NCI-H146 (cell line): ENCODE measurements around the gene STRIP1.
"Not testable (repeated sequence)": the region's sequence is repeated elsewhere in the genome, so short reads cannot be mapped to it uniquely, and the experiment has no call there.

Source experiments
- DNase-seq: peaks from one replicate; lab custom pipeline; 2025; lab: John Stamatoyannopoulos, UW

STRIP1 gene

GRCh38 chr1:110070282-110070669 lies 35.9 kb downstream of the STRIP1 start:
- DNase-seq = no peak

DNA sequence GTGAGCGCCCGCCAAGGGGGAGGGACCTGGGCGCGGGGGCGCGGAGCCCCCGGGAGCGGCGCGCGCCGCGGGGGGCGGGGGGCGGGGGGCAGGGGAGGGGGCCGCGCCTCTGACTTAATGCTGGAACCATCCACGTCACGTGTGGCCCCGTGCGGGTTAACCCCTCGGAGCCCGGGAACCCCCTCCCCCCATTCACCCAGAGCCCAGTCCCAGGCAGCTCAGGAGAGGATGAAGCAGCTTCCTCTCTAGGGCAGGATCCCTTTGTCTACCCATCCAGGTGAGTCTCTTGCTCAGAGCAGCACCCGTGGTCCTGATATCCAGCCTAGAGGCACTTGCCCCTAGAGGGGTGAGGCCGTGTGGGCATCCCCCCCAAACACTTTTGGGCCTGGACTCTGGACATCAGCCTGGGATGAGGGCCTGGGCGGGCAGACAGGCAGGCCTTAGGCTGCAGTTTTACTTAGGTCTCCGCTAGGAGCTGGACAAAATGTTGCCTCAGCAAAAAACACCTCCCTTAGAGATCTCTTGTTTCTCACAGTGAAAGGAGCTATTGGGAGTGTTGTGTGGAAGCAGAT lies 36.3 kb downstream of the STRIP1 start, which contains the start of gene ALX3:
Gene ALX3 (minus strand): TSS at position 2 of the 572 bp plus-strand sequence. CDS start 60 bp downstream, outside the sequence.
- DNase-seq = peak; percentile 64

GRCh38 chr1:110074166-110074565 lies 39.7 kb downstream of the STRIP1 start:
- DNase-seq = no peak

DNA sequence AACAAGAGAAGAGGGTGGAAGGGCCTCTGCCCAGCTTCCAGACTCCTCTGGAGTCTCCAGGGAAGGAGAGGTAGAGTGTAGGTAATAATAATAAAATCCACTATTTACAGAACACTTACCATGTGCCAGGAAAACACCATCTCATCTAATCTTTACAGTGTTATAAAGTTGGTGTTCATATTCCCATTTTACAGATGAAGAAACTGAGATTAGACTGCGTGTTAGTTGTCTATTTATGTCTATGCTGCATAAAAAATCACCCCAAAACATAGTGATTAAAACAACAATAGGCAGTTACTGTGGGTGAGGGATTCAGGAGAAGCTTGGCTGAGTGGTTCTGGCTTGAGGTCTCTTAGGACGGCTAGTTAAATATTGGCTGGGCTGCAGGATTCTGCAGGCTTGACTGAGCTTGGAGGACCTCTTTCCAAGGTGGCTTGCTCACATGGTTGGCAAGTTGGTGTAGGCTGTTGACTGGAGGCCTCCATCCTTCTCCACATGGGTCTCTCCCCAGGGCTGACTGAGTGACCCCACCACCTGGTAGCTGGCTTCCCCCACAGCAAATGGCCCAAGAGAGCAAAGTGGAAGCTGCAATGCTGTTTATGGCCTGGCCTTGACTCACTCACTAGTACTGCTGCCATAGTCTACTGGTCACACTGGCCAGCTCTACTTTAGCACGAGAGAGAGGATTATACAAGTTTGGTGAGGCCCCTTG lies 42.5 kb downstream of the STRIP1 start:
- no peak for DNase-seq

DNA sequence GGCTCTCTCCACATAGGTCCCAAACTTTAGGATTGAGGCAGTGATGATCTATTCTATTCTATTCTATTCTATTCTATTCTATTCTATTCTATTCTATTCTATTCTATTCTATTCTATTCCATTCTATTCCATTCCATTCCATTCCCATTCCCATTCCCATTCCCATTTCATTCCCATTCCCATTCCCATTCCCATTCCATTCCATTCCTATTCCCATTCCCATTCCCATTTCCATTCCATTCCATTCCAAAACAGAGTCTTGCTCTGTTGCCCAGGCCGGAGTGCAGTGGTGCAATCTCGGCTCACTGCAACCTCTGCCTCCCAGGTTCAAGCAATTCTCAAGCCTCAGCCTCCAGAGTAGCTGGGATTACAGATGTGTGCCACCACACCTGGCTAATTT lies 45.6 kb downstream of the STRIP1 start:
- not testable (repeated sequence) for DNase-seq

DNA sequence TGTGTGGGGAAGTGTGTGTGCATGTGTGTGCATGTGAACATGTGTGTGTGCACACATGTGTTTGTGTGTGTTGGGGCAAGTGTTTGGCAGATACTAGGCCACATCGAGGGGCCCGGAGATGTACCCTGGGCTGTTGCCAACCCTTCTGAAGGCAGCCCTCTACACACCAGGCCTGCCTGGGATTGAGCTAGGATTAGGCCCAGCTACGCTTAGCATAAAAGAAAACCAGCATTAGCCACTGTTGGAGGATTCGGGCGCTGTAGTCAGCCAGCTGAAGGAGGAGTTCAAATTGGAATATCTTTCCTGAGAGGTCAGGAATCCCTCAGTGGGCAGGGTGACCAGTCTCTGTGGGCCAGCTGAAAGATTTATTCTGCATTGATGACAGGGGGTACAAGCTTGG lies 46.6 kb downstream of the STRIP1 start:
- no peak for DNase-seq

DNA sequence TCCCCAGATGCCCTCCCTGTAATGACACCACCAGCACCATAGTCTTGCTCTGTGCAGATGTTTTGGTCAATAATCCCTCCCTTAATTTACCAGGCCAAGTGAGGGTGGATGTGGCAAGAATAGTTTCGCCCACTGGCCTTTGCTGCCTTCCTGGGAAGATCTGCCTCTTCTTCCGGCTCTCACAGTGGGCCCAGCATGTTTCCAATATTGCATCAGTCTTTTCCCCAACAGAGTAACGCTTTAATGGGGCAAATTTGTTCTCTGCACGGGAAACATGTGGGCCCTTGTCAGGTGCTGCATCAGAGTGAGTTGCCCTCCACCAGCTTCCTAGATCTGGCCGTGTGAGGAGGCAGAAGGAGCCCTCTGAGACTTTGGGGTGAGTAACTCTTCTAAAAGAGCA lies 48.1 kb downstream of the STRIP1 start:
- no peak for DNase-seq

- no peak for DNase-seq
Measured at GRCh38 chr1:110083061-110083865, 48.8 kb downstream of the STRIP1 start.

- DNase-seq = no peak
Measured at GRCh38 chr1:110083866-110084226, 49.4 kb downstream of the STRIP1 start.

GRCh38 chr1:110084227-110085078 lies 50.0 kb downstream of the STRIP1 start:
- DNase-seq = no peak

GRCh38 chr1:110085671-110086070 lies 51.2 kb downstream of the STRIP1 start:
- DNase-seq = no peak

GRCh38 chr1:110086961-110087360 lies 52.5 kb downstream of the STRIP1 start:
- DNase-seq = no peak

DNA sequence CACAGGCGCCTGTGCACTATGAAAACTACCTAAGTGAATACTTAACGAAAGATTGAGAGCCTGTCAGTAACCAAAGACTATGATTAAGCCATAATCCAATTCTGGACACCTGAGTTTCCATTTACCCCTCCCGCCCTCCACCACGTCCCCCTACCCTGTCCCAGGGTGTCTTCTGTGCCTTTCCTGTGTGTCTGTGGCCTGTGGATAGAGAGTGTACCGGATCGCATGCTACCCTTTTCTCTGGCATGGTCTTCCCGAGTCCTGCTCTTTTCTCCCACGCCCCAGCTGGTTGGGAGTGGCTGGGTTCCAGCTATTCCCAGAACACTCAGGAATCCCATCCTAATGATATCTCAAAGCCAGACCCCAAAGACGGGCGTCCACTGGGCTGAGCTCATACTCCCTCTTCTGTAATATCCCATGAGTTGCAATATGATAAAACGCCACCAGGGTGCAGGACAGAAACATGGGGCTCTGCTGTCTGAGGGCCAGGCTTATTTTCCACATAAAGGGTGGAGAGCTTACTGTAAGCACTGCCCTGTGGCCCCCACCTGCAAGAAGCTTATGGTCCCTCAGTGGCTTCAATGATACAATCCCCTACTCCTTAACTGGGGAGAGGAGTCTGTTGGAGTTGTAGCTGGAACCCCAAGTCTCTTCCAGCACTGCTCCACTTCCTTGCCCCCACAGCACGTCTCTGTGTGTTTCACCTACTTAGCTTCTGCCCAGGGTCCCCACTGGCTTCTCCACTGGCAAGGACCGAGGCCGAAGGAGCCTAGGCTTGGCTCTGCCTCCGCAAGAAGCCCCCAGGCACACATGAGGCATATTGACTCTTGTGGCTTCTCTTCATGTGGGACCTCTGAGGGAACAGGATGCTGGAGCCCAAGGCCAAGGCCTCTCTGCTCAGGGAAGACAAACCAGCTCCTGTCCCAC lies 53.7 kb downstream of the STRIP1 start:
- DNase-seq = peak; percentile 66

- no peak for DNase-seq
Measured at GRCh38 chr1:110088739-110089316, 54.4 kb downstream of the STRIP1 start.

DNA sequence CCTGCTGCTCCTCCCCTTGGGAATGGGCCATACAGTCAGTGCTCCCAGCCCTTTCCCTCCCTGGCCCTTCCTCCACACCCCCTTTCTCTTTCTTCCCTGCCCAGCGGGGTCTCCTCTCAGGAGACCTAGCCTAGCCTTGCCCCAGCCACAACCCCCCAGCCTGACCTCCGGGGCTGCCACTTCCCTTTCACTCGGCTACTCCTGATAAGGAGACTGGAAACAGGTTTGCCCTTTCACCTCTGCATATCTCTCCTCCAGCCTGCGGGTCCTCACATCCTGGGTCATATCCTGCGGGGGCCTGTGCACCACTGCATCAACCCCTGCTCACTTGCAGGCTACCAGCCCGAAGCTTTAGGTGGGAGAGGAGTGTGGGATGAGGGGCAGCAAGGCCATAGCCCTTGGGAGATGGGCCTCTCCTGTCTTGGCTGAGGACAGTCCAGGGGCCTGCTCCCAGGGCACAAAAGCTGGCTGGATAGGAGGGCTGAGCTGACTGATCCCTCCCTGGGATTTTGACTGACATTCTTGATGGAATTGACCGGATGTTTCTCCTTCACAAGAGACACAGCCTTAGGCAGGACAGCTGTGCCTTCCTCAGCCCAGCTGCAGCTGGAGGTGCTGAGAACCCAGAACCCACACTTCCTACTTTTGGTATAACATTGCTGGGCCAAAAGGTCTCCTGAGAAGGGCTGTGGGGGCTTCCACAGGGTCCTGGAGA lies 55.3 kb downstream of the STRIP1 start:
- no peak for DNase-seq

GRCh38 chr1:110091381-110091780 lies 57.0 kb downstream of the STRIP1 start:
- DNase-seq = no peak

DNA sequence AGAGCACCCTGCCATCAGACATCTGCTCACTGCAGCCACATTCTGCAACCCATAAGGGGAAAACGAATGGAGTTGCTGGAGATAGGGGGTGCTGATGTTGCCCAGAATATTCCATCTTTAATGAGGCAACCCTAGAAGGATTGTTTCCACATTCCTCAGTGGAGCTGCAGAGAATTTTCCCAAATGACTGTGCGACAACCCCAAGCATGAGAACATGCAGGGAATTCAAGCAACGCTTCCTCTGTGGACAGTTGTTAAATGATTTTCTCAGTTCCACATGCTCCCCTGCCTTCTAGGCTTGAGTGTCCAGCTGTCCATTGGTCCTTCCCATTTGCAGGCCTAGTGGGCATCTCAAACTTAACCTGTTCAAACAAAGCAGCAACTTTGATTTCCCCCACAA lies 57.4 kb downstream of the STRIP1 start:
- DNase-seq = no peak

DNA sequence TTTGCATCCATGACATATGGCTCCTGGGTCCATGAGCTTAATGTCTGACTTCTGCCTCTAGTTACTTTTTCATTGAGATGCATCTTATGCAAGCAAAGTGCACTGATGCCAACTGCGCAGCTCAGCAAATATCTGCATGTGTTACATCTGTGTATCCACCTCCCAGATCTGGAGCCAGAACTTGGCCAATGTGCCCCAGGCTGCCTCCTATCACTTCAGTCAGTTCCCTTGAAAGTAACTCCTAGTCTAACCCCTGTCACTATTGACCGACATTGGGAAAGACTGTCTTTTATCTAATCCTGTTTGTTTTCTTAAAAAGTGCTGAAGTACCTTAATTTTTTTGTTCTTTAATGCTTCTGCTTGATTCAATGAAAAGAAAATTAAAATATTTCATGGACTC lies 58.6 kb downstream of the STRIP1 start:
- DNase-seq = no peak

GRCh38 chr1:110094931-110095654 lies 60.7 kb downstream of the STRIP1 start:
- no peak for DNase-seq
